GM12878 (cell line): Measurements from ENCODE around the gene ARHGEF16.

Experiments used
- BHLHE40 ChIP-seq, 2 experiments: fragments of 450-650 bp in 1 of 2; IDR thresholded peaks; 2 replicates each; pipeline ENCODE4 v1.6.1; 2011 to 2017; ENCODE audit warnings: low read depth in 2 of 2, borderline replicate concordance in 1 of 2, improper control_type of control experiment in 1 of 2, low read length in 1 of 2, mild to moderate bottlenecking in 1 of 2
- CHD1 ChIP-seq: IDR thresholded peaks from 2 replicates; pipeline ENCODE4 v1.6.1; 2012; ENCODE audit warnings: low read depth, low read length, improper control_type of control experiment
- EZH2 ChIP-seq: IDR thresholded peaks from 2 replicates; pipeline ENCODE4 v1.6.1; 2012; ENCODE audit warnings: low read depth, mild to moderate bottlenecking, control low read depth, inconsistent platforms, low read length, borderline replicate concordance; ENCODE audit not compliant: control insufficient read depth
- NFYB ChIP-seq: IDR thresholded peaks from 2 replicates; pipeline ENCODE4 v1.6.1; 2011; ENCODE audit warnings: low read depth, mild to moderate bottlenecking, low read length, improper control_type of control experiment, moderate library complexity; ENCODE audit not compliant: insufficient read depth
- NR2C1 ChIP-seq: fragments of 450-650 bp; IDR thresholded peaks from 2 replicates; pipeline ENCODE4 v1.6.1; 2017; ENCODE audit warnings: antibody characterized with exemption, mild to moderate bottlenecking, moderate library complexity
- POLR2A ChIP-seq: IDR thresholded peaks from 2 replicates; pipeline ENCODE4 v1.6.1; 2011; ENCODE audit warnings: low read depth, mild to moderate bottlenecking, low read length
- RAD21 ChIP-seq: IDR thresholded peaks from 2 replicates; pipeline ENCODE4 v1.6.1; 2011; ENCODE audit warnings: mild to moderate bottlenecking, low read depth, low read length, moderate library complexity; ENCODE audit not compliant: insufficient read depth
- SIN3A ChIP-seq: IDR thresholded peaks from 2 replicates; pipeline ENCODE4 v1.6.1; 2012; ENCODE audit warnings: low read depth, low read length, improper control_type of control experiment
- SMARCA5 ChIP-seq: fragments of 450-650 bp; IDR thresholded peaks from 2 replicates; pipeline ENCODE4 v1.6.1; 2017; ENCODE audit warnings: mild to moderate bottlenecking
- YY1 ChIP-seq: IDR thresholded peaks from 2 replicates; pipeline ENCODE4 v1.6.1; 2011; ENCODE audit warnings: low read depth, mild to moderate bottlenecking, low read length
- ZNF274 ChIP-seq: IDR thresholded peaks from one replicate; pipeline ENCODE4 v1.8.0; 2011; ENCODE audit not compliant: insufficient read length, insufficient read depth
- TF ChIP-seq, protein P1 (sequence below), 3 experiments: IDR thresholded peaks in 2 of 3; conservative IDR thresholded peaks in 1 of 3; 2 replicates each; pipeline ENCODE4 v1.5.1; 2011; ENCODE audit warnings: low read depth in 3 of 3, low read length in 3 of 3, mild to moderate bottlenecking in 3 of 3, control low read depth in 2 of 3, moderate library complexity in 2 of 3, inconsistent platforms in 1 of 3, mixed read lengths in 1 of 3; ENCODE audit not compliant: control insufficient read depth in 2 of 3, insufficient read depth in 1 of 3; ENCODE audit errors: extremely low read depth in 1 of 3
- TF ChIP-seq, protein P2 (sequence below): IDR thresholded peaks from 2 replicates; pipeline ENCODE4 v1.6.1; 2012; ENCODE audit warnings: low read depth, low read length, improper control_type of control experiment
- TF ChIP-seq, protein P3 (sequence below): fragments of 450-650 bp; formaldehyde crosslinking; IDR thresholded peaks from 2 replicates; pipeline ENCODE4 v1.5.0; 2022; ENCODE audit warnings: mild to moderate bottlenecking, missing genetic modification characterization

DNA sequence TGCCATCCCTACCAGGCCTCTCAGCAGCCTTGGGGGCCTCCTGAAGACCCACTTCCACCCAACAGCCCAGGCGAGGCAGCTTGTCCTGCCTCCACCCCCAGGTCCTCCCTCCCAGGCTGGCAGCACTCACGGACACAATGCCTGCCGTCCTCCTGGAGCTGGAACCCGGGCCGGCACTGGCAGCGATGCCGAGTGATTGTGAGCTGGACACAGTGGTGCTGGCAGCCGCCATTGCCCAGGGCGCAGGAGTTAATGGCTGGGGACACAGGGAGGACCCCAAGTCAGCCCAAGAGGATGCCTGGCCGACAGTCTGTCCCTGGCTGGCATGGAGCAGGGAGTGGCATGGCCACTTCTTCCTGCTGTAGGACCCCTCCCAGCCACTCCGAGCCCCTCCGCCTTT lies 60.8 kb downstream of the ARHGEF16 start:
- TF ChIP-seq POLR2A (no peak), NR2C1 (no peak), CHD1 (no peak), SMARCA5 (no peak), BHLHE40 (IDR thresholded peaks at IDR 0.05; ENCODE audit: borderline replicate concordance in 1 of 2, low read depth in 2 of 2, low read length in 1 of 2) (no peak), NFYB (no peak), ZNF274 (no peak), SIN3A (no peak), RAD21 (no peak), YY1 (no peak), EZH2 (no peak)
- TF ChIP-seq, protein P1, sequence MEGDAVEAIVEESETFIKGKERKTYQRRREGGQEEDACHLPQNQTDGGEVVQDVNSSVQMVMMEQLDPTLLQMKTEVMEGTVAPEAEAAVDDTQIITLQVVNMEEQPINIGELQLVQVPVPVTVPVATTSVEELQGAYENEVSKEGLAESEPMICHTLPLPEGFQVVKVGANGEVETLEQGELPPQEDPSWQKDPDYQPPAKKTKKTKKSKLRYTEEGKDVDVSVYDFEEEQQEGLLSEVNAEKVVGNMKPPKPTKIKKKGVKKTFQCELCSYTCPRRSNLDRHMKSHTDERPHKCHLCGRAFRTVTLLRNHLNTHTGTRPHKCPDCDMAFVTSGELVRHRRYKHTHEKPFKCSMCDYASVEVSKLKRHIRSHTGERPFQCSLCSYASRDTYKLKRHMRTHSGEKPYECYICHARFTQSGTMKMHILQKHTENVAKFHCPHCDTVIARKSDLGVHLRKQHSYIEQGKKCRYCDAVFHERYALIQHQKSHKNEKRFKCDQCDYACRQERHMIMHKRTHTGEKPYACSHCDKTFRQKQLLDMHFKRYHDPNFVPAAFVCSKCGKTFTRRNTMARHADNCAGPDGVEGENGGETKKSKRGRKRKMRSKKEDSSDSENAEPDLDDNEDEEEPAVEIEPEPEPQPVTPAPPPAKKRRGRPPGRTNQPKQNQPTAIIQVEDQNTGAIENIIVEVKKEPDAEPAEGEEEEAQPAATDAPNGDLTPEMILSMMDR (IDR thresholded peaks at IDR 0.05 in 2 of 3, conservative IDR thresholded peaks at IDR 0.05 in 1 of 3; ENCODE audit: control insufficient read depth in 2 of 3, extremely low read depth in 1 of 3, insufficient read depth in 1 of 3, low read depth in 3 of 3, low read length in 3 of 3): no peak
- TF ChIP-seq, protein P2, sequence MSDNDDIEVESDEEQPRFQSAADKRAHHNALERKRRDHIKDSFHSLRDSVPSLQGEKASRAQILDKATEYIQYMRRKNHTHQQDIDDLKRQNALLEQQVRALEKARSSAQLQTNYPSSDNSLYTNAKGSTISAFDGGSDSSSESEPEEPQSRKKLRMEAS: no peak
- TF ChIP-seq, protein P3, sequence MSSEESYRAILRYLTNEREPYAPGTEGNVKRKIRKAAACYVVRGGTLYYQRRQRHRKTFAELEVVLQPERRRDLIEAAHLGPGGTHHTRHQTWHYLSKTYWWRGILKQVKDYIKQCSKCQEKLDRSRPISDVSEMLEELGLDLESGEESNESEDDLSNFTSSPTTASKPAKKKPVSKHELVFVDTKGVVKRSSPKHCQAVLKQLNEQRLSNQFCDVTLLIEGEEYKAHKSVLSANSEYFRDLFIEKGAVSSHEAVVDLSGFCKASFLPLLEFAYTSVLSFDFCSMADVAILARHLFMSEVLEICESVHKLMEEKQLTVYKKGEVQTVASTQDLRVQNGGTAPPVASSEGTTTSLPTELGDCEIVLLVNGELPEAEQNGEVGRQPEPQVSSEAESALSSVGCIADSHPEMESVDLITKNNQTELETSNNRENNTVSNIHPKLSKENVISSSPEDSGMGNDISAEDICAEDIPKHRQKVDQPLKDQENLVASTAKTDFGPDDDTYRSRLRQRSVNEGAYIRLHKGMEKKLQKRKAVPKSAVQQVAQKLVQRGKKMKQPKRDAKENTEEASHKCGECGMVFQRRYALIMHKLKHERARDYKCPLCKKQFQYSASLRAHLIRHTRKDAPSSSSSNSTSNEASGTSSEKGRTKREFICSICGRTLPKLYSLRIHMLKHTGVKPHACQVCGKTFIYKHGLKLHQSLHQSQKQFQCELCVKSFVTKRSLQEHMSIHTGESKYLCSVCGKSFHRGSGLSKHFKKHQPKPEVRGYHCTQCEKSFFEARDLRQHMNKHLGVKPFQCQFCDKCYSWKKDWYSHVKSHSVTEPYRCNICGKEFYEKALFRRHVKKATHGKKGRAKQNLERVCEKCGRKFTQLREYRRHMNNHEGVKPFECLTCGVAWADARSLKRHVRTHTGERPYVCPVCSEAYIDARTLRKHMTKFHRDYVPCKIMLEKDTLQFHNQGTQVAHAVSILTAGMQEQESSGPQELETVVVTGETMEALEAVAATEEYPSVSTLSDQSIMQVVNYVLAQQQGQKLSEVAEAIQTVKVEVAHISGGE (CRISPR knock-in tag): no peak
